Fibroblast of the aortic adventitia (primary cell): ENCODE measurements around the gene TGM1. TPM values are rescaled to one million over a fixed set of nuclear protein-coding genes. Genes with fewer than 3 reads are reported as not detected.

Source experiments
- DNase-seq: peaks from one replicate; pipeline ENCODE4 v3.0.0-alpha.2; 2010; ENCODE audit warnings: low read depth
- H3K4me3 ChIP-seq: 2 replicates; pipeline ENCODE4 v1.5.1; 2011; ENCODE audit warnings: low read depth, mild to moderate bottlenecking, control low read depth, low read length, moderate library complexity
- total RNA-seq: library from RNA; depleted of rRNA; stranded (reverse); fragments of >200 nt; gene quantifications from 2 replicates; pipeline ENCODE4 v1.2.3, GENCODE V29; 2012; ENCODE audit warnings: low replicate concordance
- TF ChIP-seq, protein P1 (sequence below): IDR thresholded peaks from 2 replicates; pipeline ENCODE4 v1.5.1; 2011; ENCODE audit warnings: mild to moderate bottlenecking, low read length, control low read depth, inconsistent platforms; ENCODE audit not compliant: insufficient read depth

The TGM1 gene
- total RNA-seq, 1 donor, result 0.36 TPM

DNA sequence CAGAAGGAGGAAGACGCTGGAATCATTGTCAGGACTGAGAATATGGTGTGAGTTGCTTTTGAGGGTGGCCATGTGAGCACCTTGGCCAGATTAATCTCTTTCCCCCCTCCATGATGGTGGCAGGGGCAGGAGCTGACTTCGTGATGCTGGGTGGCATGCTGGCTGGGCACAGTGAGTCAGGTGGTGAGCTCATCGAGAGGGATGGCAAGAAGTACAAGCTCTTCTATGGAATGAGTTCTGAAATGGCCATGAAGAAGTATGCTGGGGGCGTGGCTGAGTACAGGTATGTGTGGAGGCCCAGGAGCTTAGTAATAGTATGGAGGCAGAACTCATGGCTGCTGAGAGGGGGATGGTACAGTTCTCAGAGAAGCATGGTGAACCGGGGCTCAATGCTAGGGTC lies 24.9 kb downstream of the TGM1 start:
- TF ChIP-seq, protein P1, sequence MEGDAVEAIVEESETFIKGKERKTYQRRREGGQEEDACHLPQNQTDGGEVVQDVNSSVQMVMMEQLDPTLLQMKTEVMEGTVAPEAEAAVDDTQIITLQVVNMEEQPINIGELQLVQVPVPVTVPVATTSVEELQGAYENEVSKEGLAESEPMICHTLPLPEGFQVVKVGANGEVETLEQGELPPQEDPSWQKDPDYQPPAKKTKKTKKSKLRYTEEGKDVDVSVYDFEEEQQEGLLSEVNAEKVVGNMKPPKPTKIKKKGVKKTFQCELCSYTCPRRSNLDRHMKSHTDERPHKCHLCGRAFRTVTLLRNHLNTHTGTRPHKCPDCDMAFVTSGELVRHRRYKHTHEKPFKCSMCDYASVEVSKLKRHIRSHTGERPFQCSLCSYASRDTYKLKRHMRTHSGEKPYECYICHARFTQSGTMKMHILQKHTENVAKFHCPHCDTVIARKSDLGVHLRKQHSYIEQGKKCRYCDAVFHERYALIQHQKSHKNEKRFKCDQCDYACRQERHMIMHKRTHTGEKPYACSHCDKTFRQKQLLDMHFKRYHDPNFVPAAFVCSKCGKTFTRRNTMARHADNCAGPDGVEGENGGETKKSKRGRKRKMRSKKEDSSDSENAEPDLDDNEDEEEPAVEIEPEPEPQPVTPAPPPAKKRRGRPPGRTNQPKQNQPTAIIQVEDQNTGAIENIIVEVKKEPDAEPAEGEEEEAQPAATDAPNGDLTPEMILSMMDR, result no peak
- no peak overlapping the region for H3K4me3 ChIP-seq
- DNase-seq, result no peak

GRCh38 chr14:24237463-24237955 lies 25.5 kb downstream of the TGM1 start:
- TF ChIP-seq, protein P1, result no peak
- H3K4me3 ChIP-seq, result no peak overlapping the region
- DNase-seq, result no peak

DNA sequence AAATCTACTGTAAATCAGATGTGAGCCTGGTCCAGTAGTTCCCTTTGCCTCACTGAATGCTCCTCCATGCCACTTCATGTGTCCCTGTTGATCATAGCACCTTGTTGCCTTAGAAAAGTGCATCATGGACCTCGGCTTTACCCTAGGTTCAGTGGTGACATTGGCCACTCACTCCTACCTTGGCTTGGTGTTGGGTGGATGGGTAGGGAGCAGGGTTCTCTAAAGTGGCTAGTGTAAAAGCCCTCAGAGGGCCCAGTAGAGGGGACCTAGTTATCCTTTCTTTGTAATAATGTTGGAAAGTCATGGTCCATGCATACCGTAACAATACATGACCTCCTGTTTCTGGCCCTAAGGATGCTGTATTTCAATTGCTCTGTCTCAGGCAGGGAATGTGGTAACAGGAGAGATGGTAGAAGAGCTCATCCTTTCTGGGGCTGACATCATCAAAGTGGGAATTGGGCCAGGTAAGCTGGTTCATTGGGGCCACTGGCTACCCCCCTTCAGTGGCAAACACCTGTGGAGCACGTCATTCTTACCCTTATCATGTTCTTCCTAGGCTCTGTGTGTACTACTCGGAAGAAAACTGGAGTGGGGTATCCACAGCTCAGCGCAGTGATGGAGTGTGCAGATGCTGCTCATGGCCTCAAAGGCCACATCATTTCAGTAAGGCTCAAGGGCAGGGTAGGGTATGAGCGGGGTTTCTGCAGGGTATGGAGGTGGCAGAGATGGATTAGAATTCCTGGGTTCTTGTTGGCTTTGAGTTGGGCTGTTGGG lies 26.1 kb downstream of the TGM1 start:
- no peak for DNase-seq
- TF ChIP-seq, protein P1, result no peak
- H3K4me3 ChIP-seq, result no peak overlapping the region

GRCh38 chr14:24235804-24236688 lies 26.9 kb downstream of the TGM1 start:
- TF ChIP-seq, protein P1, result no peak
- no peak for DNase-seq
- H3K4me3 ChIP-seq, result no peak overlapping the region

DNA sequence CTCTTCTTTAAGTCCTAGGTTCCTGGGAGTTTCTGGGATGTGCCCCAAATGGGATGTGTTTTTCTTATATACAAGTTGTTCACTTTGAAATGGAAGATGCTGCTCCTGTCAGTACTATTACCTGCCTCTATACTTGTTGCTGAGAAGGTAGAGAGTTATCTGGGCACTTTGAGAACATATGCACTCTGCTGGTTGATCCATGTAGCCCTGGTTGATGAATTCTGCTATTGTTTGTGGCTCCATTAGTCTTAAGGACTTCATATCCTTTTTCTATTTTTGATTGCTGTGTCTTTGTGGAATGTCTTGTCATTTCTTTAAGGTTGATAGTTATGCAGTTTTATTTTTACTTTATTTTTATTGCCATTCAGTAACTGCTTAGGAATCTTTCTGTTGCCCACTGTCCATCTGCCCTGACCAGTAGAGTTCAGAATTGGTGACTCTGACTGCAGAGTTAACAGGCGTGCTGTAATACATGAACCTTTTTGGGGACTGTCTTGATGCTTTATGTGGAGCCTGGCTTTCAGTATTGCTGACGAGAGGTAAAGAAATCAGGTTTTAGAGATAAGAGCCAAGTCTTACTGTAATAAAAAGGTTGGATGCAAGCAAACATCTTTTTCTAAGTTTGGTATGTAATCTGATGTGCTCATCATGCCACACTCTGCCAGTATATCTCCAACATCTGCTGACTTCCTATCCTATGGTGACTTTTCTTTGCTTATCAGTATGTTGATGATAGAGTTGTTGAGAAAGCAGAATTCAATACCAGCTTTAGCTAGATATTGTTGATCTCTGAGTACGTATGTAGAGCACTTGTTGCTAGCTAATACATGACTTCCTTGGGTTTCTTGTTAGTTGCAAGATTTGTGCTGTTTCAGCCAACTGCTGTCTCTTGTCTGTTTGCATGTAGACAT lies 28.6 kb downstream of the TGM1 start:
- no peak for DNase-seq
- no peak overlapping the region for H3K4me3 ChIP-seq
- TF ChIP-seq, protein P1, result no peak

- TF ChIP-seq, protein P1, result no peak
- DNase-seq, result no peak
- peak overlapping the region; percentile 97 for H3K4me3 ChIP-seq
These were observed 29.5 kb downstream of the TGM1 start for GRCh38 chr14:24233538-24233866.
